GM20431 (cell line): ENCODE results near the gene UNC5A.

Source experiments
- in situ Hi-C: fragments of 300-500 bp; cut with MseI, MboI; formaldehyde crosslinking; loops from one replicate; pipeline ENCODE4 v1.15.0; 2020; ENCODE audit warnings: low sequenced_read_pairs; ENCODE audit not compliant: unreplicated experiment

Gene UNC5A

GRCh38 chr5:176904276-176904675, 93.9 kb downstream of the UNC5A start:
- in situ Hi-C loops: no loop called here

GRCh38 chr5:176906126-176906525, 95.8 kb downstream of the UNC5A start:
- in situ Hi-C loops: no loop called here

- in situ Hi-C loops: no loop called here
Measured at GRCh38 chr5:176906796-176907195, 96.4 kb downstream of the UNC5A start.

- in situ Hi-C loops: no loop called here
Measured at GRCh38 chr5:176908675-176909368, 98.5 kb downstream of the UNC5A start.

GRCh38 chr5:176912115-176912514, 101.8 kb downstream of the UNC5A start:
- in situ Hi-C loops: no loop called here

- in situ Hi-C loops: no loop called here
Measured at GRCh38 chr5:176915906-176916305, 105.5 kb downstream of the UNC5A start.

GRCh38 chr5:176916337-176916736, 106.0 kb downstream of the UNC5A start:
- in situ Hi-C loops: no loop called here

- in situ Hi-C loops: no loop called here
Measured at GRCh38 chr5:176918613-176919012, 108.3 kb downstream of the UNC5A start.

- in situ Hi-C loops: no loop called here
Measured at GRCh38 chr5:176921714-176922113, 111.4 kb downstream of the UNC5A start.

- in situ Hi-C loops: no loop called here
Measured at GRCh38 chr5:176922817-176923216, 112.5 kb downstream of the UNC5A start.

GRCh38 chr5:176927562-176927961, 117.2 kb downstream of the UNC5A start:
- in situ Hi-C loops: loop anchor here (25.0 kb wide), 1 partner anchor 265 kb away; no protein-coding TSS in a partner anchor

- in situ Hi-C loops: loop anchor here (25.0 kb wide), 1 partner anchor 267 kb away; no protein-coding TSS in a partner anchor
Measured at GRCh38 chr5:176929654-176930053, 119.3 kb downstream of the UNC5A start.
